ENCODE data around the gene ALPP. TPM values are rescaled to one million over a fixed set of nuclear protein-coding genes. Genes with fewer than 3 reads are reported as not detected.

ALPP gene
- total and polyA plus RNA-seq, 2 donors (not counting 3 experiments of a cell fraction or from before 2014, with no cell fraction given), result not detected

DNA sequence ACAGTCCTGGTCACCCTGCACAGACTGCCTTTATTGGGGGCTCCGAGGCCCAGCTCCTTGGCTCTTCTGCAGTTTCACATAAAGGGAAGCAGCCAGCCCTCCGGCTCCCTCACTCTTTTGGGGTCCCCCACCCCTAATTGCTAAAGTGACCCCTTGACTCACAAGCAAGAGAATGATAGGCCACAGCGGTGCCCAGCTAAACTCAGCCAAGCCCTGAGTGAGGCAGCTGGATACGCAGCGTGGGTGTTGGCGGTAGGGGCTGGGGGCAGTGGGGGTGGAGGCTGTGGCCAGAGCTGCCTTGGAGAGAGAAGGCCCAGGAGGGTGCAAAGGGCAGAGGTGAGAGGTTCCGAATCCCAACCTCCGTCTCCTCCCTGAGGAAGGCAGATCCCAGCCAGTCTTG is 25.5 kb upstream of the ALPP start:
- BruUV-seq (replicated peaks), result no TSS peak
- POLR2A ChIA-PET, result no interaction called here
- CTCF ChIA-PET, result no interaction called here

More for the DNA sequence above, 25.5 kb upstream of the ALPP start:
- no peak overlapping the region for H3K27ac ChIP-seq (ENCODE audit: insufficient read depth, low read depth, low read length)
- FAIRE-seq (no peak), DNase-seq (ENCODE audit: low read depth, low spot score) (no peak)
- no peaks in the 10 kb centered on the region for H3K36me3 ChIP-seq (ENCODE audit: control insufficient read depth in 2 of 2, extremely low read depth in 1 of 2, insufficient read depth in 2 of 2, low read length in 2 of 2)
- TF ChIP-seq POLR2AphosphoS5 (IDR thresholded peaks at IDR 0.05; ENCODE audit: insufficient read depth, low read depth, low read length) (no peak), MYC (IDR thresholded peaks at IDR 0.05; ENCODE audit: low read depth, low read length) (no peak), POLR2A (IDR thresholded peaks at IDR 0.05; ENCODE audit: low read depth, low read length) (no peak), EZH2 (IDR thresholded peaks at IDR 0.05; ENCODE audit: borderline replicate concordance, low read depth, low read length, severe bottlenecking) (no peak), JUN (IDR thresholded peaks at IDR 0.05; ENCODE audit: borderline replicate concordance, insufficient read depth, insufficient read length, low read depth) (no peak), GATA2 (IDR thresholded peaks at IDR 0.05; ENCODE audit: insufficient read depth, insufficient read length, low read depth, low read length) (no peak), FOS (IDR thresholded peaks at IDR 0.05; ENCODE audit: borderline replicate concordance, insufficient read depth, low read length) (no peak)
- TF ChIP-seq, protein P1, sequence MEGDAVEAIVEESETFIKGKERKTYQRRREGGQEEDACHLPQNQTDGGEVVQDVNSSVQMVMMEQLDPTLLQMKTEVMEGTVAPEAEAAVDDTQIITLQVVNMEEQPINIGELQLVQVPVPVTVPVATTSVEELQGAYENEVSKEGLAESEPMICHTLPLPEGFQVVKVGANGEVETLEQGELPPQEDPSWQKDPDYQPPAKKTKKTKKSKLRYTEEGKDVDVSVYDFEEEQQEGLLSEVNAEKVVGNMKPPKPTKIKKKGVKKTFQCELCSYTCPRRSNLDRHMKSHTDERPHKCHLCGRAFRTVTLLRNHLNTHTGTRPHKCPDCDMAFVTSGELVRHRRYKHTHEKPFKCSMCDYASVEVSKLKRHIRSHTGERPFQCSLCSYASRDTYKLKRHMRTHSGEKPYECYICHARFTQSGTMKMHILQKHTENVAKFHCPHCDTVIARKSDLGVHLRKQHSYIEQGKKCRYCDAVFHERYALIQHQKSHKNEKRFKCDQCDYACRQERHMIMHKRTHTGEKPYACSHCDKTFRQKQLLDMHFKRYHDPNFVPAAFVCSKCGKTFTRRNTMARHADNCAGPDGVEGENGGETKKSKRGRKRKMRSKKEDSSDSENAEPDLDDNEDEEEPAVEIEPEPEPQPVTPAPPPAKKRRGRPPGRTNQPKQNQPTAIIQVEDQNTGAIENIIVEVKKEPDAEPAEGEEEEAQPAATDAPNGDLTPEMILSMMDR (IDR thresholded peaks at IDR 0.05; ENCODE audit: extremely low read depth in 1 of 2, insufficient read depth in 1 of 2, low read depth in 1 of 2, low read length in 2 of 2), result no peak
- TF ChIP-seq, protein P2, sequence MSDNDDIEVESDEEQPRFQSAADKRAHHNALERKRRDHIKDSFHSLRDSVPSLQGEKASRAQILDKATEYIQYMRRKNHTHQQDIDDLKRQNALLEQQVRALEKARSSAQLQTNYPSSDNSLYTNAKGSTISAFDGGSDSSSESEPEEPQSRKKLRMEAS (IDR thresholded peaks at IDR 0.05; ENCODE audit: insufficient read depth, insufficient read length), result no peak
- no peaks in the 10 kb centered on the region for H3K9me3 ChIP-seq (replicated peaks; ENCODE audit: control insufficient read depth, insufficient read depth, low read length)
- H3K4me2 ChIP-seq (ENCODE audit: insufficient read depth, low read length), result no peak overlapping the region
- H3K9ac ChIP-seq (replicated peaks; ENCODE audit: extremely low read depth, insufficient read depth, low read length), result no peak overlapping the region
- H3K4me1 ChIP-seq (ENCODE audit: control insufficient read depth, extremely low read depth, insufficient read depth, low read length), result no peaks in the 10 kb centered on the region
- no peak overlapping the region for H3K4me3 ChIP-seq (replicated peaks in 1 of 3; ENCODE audit: insufficient read depth in 1 of 3, low read depth in 1 of 3, low read length in 3 of 3)
- intact Hi-C loops (cut with micrococcal nuclease) (no loop called here), dilution Hi-C loops (cut with MboI; ENCODE audit: extremely low pct_ligation_motif_present, low sequenced_read_pairs) (no loop called here)
- no peak overlapping the region for H2AFZ ChIP-seq (ENCODE audit: low read depth, low read length)
- no peaks in the 10 kb centered on the region for H3K9me1 ChIP-seq (replicated peaks; ENCODE audit: control insufficient read depth, extremely low read depth, insufficient read depth, low read length)
- peaks cover 24 to 29% of the 10 kb centered on the region in 2 experiments for H3K27me3 ChIP-seq (ENCODE audit: control insufficient read depth in 2 of 2, insufficient read depth in 2 of 2, low read length in 2 of 2)
- no peaks in the 10 kb centered on the region for H4K20me1 ChIP-seq (replicated peaks; ENCODE audit: control insufficient read depth, extremely low read depth, insufficient read depth, low read length)
- no peaks in the 10 kb centered on the region for H3K79me2 ChIP-seq (ENCODE audit: control insufficient read depth, insufficient read depth, low read length)
